SK-N-MC (cell line): ENCODE data around the gene C2CD5.
A peak's percentile ranks its signal among the peaks of the same experiment; 100 is the strongest.

Experiments used
- DNase-seq: peaks from one replicate; pipeline ENCODE4 v3.0.0-alpha.2; 2011; ENCODE audit warnings: low read depth, low spot score
- H3K27ac ChIP-seq: fragments of 200-600 bp; sonication (generic); 2 replicates; pipeline ENCODE4 v1.5.1; 2016; ENCODE audit warnings: mixed run types
- H3K36me3 ChIP-seq: fragments of 200-600 bp; sonication (generic); 2 replicates; pipeline ENCODE4 v1.6.1; 2017; ENCODE audit warnings: antibody characterized with exemption, low read length, mixed read lengths; ENCODE audit not compliant: insufficient read depth
- H3K4me3 ChIP-seq: fragments of 200-600 bp; sonication (generic); 2 replicates; pipeline ENCODE4 v1.5.1; 2016
- H3K9ac ChIP-seq: fragments of 200-600 bp; sonication (generic); 2 replicates; pipeline ENCODE4 v1.8.0; 2017; ENCODE audit warnings: mixed run types, mixed read lengths; ENCODE audit not compliant: insufficient read length
- H3K9me3 ChIP-seq: fragments of 200-600 bp; sonication (generic); 2 replicates; pipeline ENCODE4 v1.6.1; 2017; ENCODE audit warnings: low read depth, mild to moderate bottlenecking, antibody characterized with exemption, low read length, moderate library complexity, mixed read lengths
- EZH2 ChIP-seq: fragments of 200-600 bp; sonication (generic); IDR thresholded peaks from one replicate; pipeline ENCODE4 v1.6.1; 2017; ENCODE audit warnings: antibody characterized with exemption
- FOXP2 ChIP-seq: optimal IDR thresholded peaks from 2 replicates; pipeline ENCODE3; 2011; ENCODE audit warnings: mild to moderate bottlenecking, moderate library complexity; ENCODE audit not compliant: insufficient read depth; ENCODE audit errors: extremely low read length, control extremely low read depth
- POLR2AphosphoS5 ChIP-seq: IDR thresholded peaks from 2 replicates; pipeline ENCODE4 v1.6.1; 2012; ENCODE audit warnings: mild to moderate bottlenecking, low read depth, low read length, borderline replicate concordance

C2CD5 gene

DNA sequence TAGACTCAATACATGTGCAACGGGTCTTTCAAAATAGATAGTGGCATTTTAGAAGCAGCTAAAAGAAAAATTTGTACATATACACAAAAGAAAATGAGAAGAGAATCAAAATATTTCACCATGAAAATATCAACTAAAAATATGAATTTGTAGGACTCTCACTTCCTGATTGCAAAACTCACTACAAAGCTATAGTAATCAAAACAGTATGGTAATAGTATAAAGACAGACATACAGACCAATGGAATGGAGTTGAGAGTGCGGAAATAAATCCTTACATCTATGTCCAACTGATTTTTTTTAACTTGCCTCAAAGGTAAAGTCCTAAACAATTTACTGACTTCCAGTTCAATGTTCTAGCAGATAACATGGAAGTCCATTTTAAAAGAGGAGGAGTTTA lies 13.1 kb downstream of the C2CD5 start:
- Histone ChIP-seq H3K9ac (no peak overlapping the region), H3K36me3 (peaks cover 61% of the 10 kb centered on the region), H3K9me3 (peaks cover 8% of the 10 kb centered on the region; the same call in 1 of the 2 replicates), H3K27ac (no peak overlapping the region), H3K4me3 (no peak overlapping the region)
- TF ChIP-seq FOXP2 (no peak), EZH2 (no peak), POLR2AphosphoS5 (no peak)
- DNase-seq = no peak

DNA sequence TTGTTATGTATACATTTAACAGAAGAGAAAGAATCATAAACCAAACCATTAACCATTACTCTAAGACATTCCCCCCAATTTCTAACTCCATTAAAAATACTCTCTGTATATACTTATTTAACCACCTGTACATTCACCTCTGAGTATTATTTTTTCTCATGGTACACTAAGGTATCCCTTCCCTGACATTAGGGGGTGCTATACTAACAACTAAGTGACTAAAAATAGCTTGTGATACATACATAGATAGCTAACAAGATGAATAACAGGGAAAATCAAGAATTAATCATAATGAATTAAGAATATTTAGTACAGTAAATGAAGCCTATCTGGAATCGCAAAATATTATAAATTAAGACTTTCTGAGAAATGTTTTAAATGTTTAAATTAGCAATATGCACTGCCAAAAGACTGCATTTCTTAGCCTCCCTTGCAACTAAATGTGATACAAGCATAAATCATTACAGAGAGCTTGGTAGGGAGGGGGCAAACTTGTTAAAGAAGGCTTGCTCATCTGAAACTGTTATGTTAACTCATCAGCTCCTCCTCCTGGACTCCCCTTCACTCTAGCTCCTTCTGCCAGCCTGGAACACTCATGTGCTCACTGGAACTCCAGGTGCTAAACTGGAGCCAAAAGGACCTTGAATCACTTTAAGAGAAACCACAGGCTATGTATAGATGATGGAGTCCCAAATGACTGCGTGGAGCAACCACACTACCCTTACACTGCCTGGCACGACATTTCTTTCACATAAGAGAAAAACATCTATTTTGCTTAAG lies 14.9 kb downstream of the C2CD5 start:
- peaks cover 57% of the 10 kb centered on the region for H3K36me3 ChIP-seq
- no peak for TF ChIP-seq FOXP2
- TF ChIP-seq POLR2AphosphoS5 = no peak
- TF ChIP-seq EZH2 = no peak
- H3K4me3 ChIP-seq = no peak overlapping the region
- no peak for DNase-seq
- peaks cover 8% of the 10 kb centered on the region; the same call in 1 of the 2 replicates for H3K9me3 ChIP-seq
- H3K27ac ChIP-seq = no peak overlapping the region
- H3K9ac ChIP-seq = no peak overlapping the region

DNA sequence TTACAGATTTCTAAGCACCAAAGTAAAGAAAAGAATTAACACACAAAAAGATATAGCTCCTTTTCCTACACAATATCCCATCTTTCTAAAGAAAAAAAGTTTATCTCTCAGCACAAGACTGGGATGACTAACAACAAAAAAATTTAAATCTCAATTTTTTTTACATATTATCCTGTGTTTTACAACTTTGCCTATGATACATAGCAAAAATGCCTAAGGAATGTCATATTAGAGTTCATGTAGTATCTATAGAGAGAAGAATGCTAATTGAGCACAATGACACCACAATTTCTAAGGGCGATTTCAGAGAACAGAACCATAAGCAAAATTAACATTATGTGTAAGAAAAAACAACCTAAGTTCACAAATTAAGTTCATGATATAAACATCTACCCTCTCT lies 16.3 kb downstream of the C2CD5 start:
- no peak for TF ChIP-seq FOXP2
- TF ChIP-seq EZH2 = no peak
- no peak for TF ChIP-seq POLR2AphosphoS5
- H3K9me3 ChIP-seq = peaks cover 8% of the 10 kb centered on the region; the same call in 1 of the 2 replicates
- H3K4me3 ChIP-seq = no peak overlapping the region
- H3K27ac ChIP-seq = no peak overlapping the region
- peaks cover 50% of the 10 kb centered on the region for H3K36me3 ChIP-seq
- DNase-seq = no peak
- no peak overlapping the region for H3K9ac ChIP-seq

DNA sequence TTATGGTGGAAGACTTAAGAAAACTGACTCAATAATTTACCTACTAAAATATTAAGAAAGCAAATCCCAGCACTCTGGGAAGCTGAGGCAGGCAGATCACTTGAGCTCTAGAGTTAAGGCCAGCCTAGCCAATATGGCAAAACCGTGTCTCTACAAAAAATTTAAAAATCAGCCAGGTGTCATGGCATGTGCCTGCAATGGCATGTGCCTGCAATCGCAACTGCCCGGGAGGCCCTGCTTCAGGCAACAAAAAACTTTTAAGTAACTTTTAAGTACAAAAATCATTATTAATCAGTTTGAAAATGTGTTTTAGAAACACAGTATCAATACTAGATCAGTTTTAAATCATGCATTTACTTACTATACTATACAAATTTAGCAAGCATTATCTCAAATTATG lies 17.5 kb downstream of the C2CD5 start:
- Histone ChIP-seq H3K9ac (no peak overlapping the region), H3K4me3 (no peak overlapping the region), H3K27ac (no peak overlapping the region), H3K9me3 (peaks cover 8% of the 10 kb centered on the region; the same call in 1 of the 2 replicates), H3K36me3 (peaks cover 45% of the 10 kb centered on the region)
- TF ChIP-seq POLR2AphosphoS5 (no peak), EZH2 (no peak), FOXP2 (no peak)
- DNase-seq = no peak

DNA sequence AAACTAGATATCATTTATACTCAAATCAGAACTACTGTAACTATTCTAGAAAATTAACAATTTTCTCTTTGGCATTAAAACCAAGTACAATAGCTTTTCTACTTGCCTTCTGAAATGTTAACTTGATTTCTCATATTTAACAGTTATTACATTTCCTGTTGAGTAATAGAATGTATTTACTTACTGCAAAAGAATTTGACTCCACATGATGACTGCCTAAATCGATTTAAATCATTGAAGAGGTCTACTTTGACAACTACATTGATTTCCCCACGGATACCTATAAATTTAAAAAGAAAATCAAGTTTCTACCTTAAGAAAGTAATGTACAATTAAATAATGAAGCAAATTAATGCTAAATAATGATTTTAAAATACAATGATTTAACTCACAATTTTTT lies 18.9 kb downstream of the C2CD5 start:
- TF ChIP-seq POLR2AphosphoS5 (no peak), FOXP2 (no peak), EZH2 (no peak)
- Histone ChIP-seq H3K4me3 (no peak overlapping the region), H3K36me3 (peaks cover 39% of the 10 kb centered on the region)

GRCh38 chr12:22518998-22519397 lies 25.3 kb downstream of the C2CD5 start:
- no peak overlapping the region for H3K27ac ChIP-seq
- H3K36me3 ChIP-seq = peaks cover 31% of the 10 kb centered on the region
- DNase-seq = no peak

More for the DNA sequence above, 18.9 kb downstream of the C2CD5 start:
- Histone ChIP-seq H3K9ac (no peak overlapping the region), H3K27ac (peak overlapping the region; percentile 55), H3K9me3 (no peaks in the 10 kb centered on the region)
- no peak for DNase-seq

DNA sequence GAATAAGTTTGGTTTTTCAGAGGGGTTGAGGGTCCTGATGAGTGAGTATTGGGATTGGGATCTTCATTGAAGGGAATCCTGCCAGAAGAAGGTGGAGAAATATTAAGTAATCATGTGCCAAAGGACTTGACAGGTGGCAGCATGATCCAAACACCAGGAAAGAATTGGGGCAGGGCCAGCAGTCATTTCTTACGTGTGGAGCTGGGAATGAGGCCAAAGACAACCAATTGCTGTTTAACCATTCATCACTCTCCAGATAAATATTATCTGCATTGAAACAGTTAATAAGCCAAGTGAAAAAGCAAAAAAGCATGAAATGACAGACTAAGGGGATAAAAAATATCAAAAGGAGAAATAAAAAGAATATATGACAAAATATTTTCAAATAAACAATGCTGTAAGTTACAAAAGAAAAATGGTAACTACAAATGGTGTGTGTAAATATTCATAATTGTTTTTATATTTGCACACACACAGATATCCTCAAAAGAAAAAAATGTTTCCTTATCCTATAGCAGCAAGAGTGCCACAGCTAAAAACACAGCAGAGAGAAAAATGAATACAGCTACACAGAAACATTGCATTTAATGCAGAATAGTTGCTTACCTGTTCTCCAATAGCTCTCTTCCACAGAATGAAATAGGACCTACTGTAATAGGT lies 26.2 kb downstream of the C2CD5 start:
- Histone ChIP-seq H3K36me3 (peaks cover 30% of the 10 kb centered on the region), H3K4me3 (no peak overlapping the region), H3K9me3 (no peaks in the 10 kb centered on the region), H3K9ac (no peak overlapping the region), H3K27ac (no peak overlapping the region)
- no peak for DNase-seq
- TF ChIP-seq FOXP2 (no peak), POLR2AphosphoS5 (no peak), EZH2 (no peak)

More at GRCh38 chr12:22518998-22519397, 25.3 kb downstream of the C2CD5 start:
- Histone ChIP-seq H3K9ac (no peak overlapping the region), H3K9me3 (no peaks in the 10 kb centered on the region), H3K4me3 (no peak overlapping the region)
- TF ChIP-seq POLR2AphosphoS5 = no peak
- no peak for TF ChIP-seq FOXP2
- no peak for TF ChIP-seq EZH2

GRCh38 chr12:22514875-22515274 lies 29.5 kb downstream of the C2CD5 start:
- Histone ChIP-seq H3K4me3 (no peak overlapping the region), H3K36me3 (peaks cover 29% of the 10 kb centered on the region), H3K27ac (no peak overlapping the region), H3K9me3 (no peaks in the 10 kb centered on the region), H3K9ac (no peak overlapping the region)
- TF ChIP-seq EZH2 (no peak), POLR2AphosphoS5 (no peak), FOXP2 (no peak)
- no peak for DNase-seq

DNA sequence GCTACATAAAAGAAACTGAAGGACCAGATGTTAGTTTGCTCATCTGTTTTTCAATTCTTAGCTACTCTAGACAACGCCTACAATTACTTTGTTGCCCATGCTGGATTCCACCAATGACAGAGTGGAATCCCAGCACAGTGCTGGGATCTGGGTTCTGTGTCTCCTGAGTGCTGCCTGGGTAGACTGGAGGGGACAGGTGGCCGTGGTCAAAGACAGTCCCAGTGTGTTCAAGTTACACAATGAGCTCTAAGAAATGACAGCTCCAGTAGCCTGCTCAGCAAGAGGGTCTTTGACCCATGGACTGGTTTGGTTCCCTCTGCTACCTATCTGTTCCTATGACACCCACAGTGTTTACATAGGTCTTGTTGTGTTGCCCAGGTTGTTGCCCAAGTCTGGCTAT lies 38.5 kb downstream of the C2CD5 start:
- no peak for DNase-seq
- Histone ChIP-seq H3K9me3 (no peaks in the 10 kb centered on the region), H3K36me3 (peaks cover 17% of the 10 kb centered on the region), H3K27ac (no peak overlapping the region), H3K4me3 (no peak overlapping the region), H3K9ac (no peak overlapping the region)
- TF ChIP-seq FOXP2 (no peak), POLR2AphosphoS5 (no peak), EZH2 (no peak)
